ENCODE measurements around the gene PHF20. TPM values are rescaled to one million over a fixed set of nuclear protein-coding genes. Genes with fewer than 3 reads are reported as not detected.
"Not testable (repeated sequence)": the region's sequence is repeated elsewhere in the genome, so short reads cannot be mapped to it uniquely, and the experiment has no call there.

Gene PHF20
- total RNA-seq, 1 experiment from 2014 or later, result 65.8 TPM

DNA sequence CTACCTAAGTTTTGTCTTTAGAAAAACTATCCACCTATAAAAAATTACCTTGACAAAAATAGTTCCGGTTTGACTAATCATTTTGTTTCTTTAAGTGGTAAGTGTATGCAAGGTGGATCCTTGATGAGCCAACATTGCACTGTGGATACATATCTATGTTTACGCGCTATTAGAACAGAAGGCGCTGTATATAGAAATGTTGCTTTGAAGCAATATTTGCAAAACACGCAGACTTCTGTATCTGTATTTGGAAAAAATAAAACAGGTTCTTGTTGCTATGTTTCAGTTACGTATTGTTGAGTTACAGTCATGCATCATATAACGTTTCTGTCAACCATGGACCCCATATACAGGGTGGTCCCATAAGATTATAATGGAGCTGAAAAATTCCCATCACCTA, 178.3 kb downstream of the PHF20 start:
- Mint-ChIP-seq H3K27ac (no peak overlapping the region), H3K9me3 (no peaks in the 10 kb centered on the region), H3K4me1 (peaks cover 10% of the 10 kb centered on the region), H3K4me3 (no peak overlapping the region), H3K27me3 (ENCODE audit: low read depth) (no peaks in the 10 kb centered on the region), H3K36me3 (peaks cover 19% of the 10 kb centered on the region)
- TF ChIP-seq HMGA2 (CRISPR knock-in tag; IDR thresholded peaks at IDR 0.05), result no peak
- TF ChIP-seq MYBL2 (CRISPR knock-in tag; IDR thresholded peaks at IDR 0.05), result no peak
- TF ChIP-seq, protein P1, sequence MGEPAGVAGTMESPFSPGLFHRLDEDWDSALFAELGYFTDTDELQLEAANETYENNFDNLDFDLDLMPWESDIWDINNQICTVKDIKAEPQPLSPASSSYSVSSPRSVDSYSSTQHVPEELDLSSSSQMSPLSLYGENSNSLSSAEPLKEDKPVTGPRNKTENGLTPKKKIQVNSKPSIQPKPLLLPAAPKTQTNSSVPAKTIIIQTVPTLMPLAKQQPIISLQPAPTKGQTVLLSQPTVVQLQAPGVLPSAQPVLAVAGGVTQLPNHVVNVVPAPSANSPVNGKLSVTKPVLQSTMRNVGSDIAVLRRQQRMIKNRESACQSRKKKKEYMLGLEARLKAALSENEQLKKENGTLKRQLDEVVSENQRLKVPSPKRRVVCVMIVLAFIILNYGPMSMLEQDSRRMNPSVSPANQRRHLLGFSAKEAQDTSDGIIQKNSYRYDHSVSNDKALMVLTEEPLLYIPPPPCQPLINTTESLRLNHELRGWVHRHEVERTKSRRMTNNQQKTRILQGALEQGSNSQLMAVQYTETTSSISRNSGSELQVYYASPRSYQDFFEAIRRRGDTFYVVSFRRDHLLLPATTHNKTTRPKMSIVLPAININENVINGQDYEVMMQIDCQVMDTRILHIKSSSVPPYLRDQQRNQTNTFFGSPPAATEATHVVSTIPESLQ (CRISPR knock-in tag; IDR thresholded peaks at IDR 0.05), result no peak
- TF ChIP-seq, protein P2, sequence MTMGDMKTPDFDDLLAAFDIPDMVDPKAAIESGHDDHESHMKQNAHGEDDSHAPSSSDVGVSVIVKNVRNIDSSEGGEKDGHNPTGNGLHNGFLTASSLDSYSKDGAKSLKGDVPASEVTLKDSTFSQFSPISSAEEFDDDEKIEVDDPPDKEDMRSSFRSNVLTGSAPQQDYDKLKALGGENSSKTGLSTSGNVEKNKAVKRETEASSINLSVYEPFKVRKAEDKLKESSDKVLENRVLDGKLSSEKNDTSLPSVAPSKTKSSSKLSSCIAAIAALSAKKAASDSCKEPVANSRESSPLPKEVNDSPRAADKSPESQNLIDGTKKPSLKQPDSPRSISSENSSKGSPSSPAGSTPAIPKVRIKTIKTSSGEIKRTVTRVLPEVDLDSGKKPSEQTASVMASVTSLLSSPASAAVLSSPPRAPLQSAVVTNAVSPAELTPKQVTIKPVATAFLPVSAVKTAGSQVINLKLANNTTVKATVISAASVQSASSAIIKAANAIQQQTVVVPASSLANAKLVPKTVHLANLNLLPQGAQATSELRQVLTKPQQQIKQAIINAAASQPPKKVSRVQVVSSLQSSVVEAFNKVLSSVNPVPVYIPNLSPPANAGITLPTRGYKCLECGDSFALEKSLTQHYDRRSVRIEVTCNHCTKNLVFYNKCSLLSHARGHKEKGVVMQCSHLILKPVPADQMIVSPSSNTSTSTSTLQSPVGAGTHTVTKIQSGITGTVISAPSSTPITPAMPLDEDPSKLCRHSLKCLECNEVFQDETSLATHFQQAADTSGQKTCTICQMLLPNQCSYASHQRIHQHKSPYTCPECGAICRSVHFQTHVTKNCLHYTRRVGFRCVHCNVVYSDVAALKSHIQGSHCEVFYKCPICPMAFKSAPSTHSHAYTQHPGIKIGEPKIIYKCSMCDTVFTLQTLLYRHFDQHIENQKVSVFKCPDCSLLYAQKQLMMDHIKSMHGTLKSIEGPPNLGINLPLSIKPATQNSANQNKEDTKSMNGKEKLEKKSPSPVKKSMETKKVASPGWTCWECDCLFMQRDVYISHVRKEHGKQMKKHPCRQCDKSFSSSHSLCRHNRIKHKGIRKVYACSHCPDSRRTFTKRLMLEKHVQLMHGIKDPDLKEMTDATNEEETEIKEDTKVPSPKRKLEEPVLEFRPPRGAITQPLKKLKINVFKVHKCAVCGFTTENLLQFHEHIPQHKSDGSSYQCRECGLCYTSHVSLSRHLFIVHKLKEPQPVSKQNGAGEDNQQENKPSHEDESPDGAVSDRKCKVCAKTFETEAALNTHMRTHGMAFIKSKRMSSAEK (CRISPR knock-in tag; IDR thresholded peaks at IDR 0.05; ENCODE audit: borderline replicate concordance), result no peak
- no peak for TF ChIP-seq ZNF219 (CRISPR knock-in tag; IDR thresholded peaks at IDR 0.05; ENCODE audit: borderline replicate concordance)
- DNase-seq (ENCODE audit: low spot score), result no peak
- ATAC-seq, result no peak
- ChIA-PET POLR2A (no interaction called here), CTCF (no interaction called here)

DNA sequence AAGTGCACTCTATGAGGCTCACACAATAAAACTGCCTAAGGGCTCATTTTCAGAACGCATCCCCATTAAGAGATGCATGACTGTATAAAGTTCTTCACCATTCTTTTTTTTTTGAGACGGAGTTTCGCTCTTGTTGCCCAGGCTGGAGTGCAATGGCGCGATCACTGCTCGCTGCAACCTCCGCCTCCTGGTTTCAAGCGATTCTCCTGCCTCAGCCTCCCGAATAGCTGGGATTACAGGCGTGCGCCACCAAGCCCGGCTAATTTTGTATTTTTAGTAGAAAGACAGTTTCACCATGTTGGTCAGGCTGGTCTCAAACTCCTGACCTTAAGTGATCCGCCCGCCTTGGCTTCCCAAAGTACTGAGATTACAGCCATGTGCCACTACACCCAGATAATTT, 180.3 kb downstream of the PHF20 start:
- Mint-ChIP-seq H3K36me3 (peaks cover 16% of the 10 kb centered on the region), H3K4me1 (peaks cover 13% of the 10 kb centered on the region), H3K4me3 (peak overlapping the region; percentile 98; the same call in 1 of the 2 replicates)
- H3K9me3 Mint-ChIP-seq; H3K27me3 Mint-ChIP-seq (ENCODE audit: low read depth); POLR2A ChIA-PET; DNase-seq (ENCODE audit: low spot score); ATAC-seq; H3K27ac Mint-ChIP-seq: not testable (repeated sequence)
- CTCF ChIA-PET, result interaction anchor here (3.7 to 4.6 kb wide), 3 partner anchors 39 to 333 kb away, joined by 25 to 103 read pairs (median 48); no protein-coding TSS in a partner anchor

DNA sequence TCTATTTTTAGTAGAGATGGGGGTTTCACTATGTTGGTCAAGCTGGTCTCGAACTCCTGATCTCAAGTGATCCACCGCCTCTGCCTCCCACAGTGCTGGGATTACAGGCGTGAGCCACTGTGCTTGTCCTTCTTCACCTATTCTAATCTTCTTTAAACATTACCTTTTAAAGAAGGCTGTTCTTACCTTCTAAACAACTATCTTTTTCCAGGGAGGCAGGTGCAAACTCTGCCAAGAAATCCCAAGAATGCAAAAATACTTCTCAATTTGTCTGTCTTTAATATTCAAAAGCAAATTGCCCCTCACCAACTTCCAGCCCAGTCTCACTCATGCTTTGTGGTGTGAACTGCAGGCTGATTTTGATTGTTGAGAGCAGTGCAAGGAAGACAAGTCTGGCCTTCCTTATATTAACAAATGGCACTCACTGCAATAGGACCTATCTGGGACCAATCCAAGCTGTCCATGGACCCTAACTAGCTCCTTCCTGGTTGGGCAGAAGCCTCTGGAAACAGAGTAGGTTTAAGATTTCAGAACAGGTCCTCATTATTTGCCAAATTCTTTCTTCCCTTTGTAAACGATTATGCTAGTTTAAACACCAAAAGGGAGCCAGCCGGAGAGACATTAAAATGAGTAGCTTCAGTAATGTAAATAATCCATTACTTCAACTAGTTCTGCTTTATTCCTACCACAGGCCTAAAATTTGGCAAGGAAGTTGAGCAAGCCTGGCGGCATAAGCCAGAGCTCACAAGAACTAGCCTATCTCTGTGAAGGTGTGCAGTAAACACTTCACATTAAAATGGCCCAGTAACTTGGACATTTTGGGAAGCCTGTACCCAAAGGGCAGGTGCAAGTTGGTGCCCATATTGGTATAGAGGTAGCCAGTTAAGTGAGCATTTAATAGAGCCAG, 180.9 kb downstream of the PHF20 start:
- TF ChIP-seq NFATC4 (CRISPR knock-in tag; IDR thresholded peaks at IDR 0.05), result no peak
- Mint-ChIP-seq H3K4me1 (peaks cover 10% of the 10 kb centered on the region), H3K27me3 (ENCODE audit: low read depth) (no peaks in the 10 kb centered on the region), H3K36me3 (peaks cover 13% of the 10 kb centered on the region), H3K4me3 (peak overlapping the region; percentile 98), H3K9me3 (no peaks in the 10 kb centered on the region), H3K27ac (peak overlapping the region; percentile 93)
- no peak for ATAC-seq
- POLR2A ChIA-PET, result interaction anchor here (1.9 to 2.4 kb wide), 2 partner anchors 210 to 498 kb away, joined by 10 to 30 read pairs; partner anchors contain the start of genes CEP250 and RBM39
- no peak for DNase-seq (ENCODE audit: low spot score)
- CTCF ChIA-PET, result interaction anchor here (1.4 to 4.6 kb wide), 11 partner anchors 9 to 447 kb away, joined by 3 to 103 read pairs (median 14); partner anchors contain the start of gene ERGIC3

DNA sequence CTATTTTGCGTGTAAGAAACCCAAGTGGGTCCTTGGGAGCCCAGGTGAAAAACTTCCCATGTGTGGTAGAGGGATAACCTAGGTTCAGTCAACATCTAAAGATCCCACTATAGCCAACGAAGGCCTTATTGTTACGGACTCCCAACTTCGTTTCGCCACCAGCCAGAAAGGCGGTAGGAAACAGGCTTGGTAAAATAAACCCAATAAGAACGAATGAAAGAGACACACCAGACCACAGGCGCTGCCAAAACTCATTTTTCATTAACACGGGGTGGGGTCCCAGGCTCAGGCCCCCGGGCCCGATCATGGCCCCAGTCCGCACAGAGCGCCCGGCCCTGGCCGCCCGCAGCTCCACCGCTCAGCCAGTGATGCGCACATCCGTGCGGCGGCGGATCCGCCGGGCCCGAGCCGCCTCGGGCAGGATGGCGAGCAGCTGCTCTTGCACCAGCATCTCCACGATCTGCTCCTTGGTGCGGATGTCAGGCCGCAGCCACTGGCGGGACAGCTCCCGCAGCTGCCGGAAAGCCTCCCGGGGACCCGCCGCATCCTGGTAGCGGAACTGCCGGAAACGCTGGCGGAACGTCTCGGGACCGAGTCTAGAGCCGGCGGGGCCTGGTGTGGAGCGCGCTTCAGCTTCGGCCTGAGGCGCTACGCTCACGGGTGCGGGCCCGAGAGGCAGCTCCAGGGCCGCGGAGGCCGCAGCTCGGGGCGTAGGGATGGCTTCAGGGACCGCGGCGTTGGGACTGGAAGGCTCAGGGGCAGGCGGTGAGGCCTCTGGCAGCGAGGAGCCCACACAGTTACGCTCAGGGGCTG, 181.8 kb downstream of the PHF20 start:
- ChIA-PET POLR2A (interaction anchor here (0.6 to 2.4 kb wide), 20 partner anchors 14 to 1294 kb away, joined by 3 to 30 read pairs (median 4); partner anchors contain the start of genes CEP250, CNBD2, ERGIC3 and NFS1), CTCF (interaction anchor here (0.6 to 4.6 kb wide), 58 partner anchors 9 to 502 kb away, joined by 3 to 103 read pairs (median 6); partner anchors contain the start of genes CNBD2, CPNE1, ERGIC3 and RBM12)
- H3K27ac Mint-ChIP-seq, result peak overlapping the region; percentile 99
- peaks cover 10% of the 10 kb centered on the region for H3K4me1 Mint-ChIP-seq
- DNase-seq (ENCODE audit: low spot score), result peak; percentile 54
- no peaks in the 10 kb centered on the region for H3K27me3 Mint-ChIP-seq (ENCODE audit: low read depth)
- ATAC-seq, result peak; percentile 2
- no peaks in the 10 kb centered on the region for H3K9me3 Mint-ChIP-seq
- H3K36me3 Mint-ChIP-seq, result peaks cover 5% of the 10 kb centered on the region; the same call in 1 of the 2 replicates
- peak overlapping the region; percentile 98 for H3K4me3 Mint-ChIP-seq
- TF ChIP-seq SP1 (CRISPR knock-in tag; conservative IDR thresholded peaks at IDR 0.05) (no peak), GABPB1 (CRISPR knock-in tag; IDR thresholded peaks at IDR 0.05) (peak; percentile 15), RELA (CRISPR knock-in tag; IDR thresholded peaks at IDR 0.05; ENCODE audit: borderline replicate concordance) (peak; percentile 81; the same call in 1 of the 2 replicates), FOXK1 (CRISPR knock-in tag; IDR thresholded peaks at IDR 0.05) (no peak), ZNF416 (CRISPR knock-in tag; IDR thresholded peaks at IDR 0.05) (no peak)
- TF ChIP-seq, protein P3, sequence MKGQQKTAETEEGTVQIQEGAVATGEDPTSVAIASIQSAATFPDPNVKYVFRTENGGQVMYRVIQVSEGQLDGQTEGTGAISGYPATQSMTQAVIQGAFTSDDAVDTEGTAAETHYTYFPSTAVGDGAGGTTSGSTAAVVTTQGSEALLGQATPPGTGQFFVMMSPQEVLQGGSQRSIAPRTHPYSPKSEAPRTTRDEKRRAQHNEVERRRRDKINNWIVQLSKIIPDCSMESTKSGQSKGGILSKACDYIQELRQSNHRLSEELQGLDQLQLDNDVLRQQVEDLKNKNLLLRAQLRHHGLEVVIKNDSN (CRISPR knock-in tag; IDR thresholded peaks at IDR 0.05), result peak; percentile 59
- TF ChIP-seq, protein P4, sequence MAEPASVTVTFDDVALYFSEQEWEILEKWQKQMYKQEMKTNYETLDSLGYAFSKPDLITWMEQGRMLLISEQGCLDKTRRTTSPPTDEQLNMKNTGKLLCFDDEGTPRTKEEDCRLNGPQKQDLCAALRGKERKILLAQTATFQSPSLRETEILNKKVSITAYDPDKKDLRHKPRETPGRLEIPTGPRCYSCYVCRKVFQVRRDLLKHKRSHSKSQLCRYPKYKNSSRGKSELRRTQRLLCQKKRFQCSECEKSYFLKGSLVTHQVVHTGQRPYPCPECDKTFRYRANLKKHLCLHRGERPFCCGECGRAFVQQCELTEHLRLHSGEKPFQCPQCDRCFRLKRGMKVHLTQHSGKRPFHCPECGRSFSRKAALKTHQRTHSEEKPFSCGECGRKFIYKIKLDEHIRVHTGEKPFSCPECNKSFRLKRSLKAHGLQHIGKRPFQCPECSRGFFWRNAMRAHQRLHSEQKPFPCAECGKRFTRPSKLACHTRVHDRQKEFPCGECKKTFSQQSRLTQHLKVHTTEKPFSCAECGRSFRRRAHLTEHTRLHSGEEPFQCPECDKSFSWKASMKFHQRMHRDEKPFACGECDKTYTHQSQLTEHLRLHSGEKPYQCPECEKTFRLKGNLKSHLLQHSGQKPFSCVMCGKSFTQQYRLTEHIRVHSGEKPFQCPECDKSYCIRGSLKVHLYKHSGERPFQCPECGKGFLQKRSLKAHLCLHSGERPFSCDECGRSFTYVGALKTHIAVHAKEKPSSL (CRISPR knock-in tag; conservative IDR thresholded peaks at IDR 0.05), result no peak
- TF ChIP-seq, protein P5, sequence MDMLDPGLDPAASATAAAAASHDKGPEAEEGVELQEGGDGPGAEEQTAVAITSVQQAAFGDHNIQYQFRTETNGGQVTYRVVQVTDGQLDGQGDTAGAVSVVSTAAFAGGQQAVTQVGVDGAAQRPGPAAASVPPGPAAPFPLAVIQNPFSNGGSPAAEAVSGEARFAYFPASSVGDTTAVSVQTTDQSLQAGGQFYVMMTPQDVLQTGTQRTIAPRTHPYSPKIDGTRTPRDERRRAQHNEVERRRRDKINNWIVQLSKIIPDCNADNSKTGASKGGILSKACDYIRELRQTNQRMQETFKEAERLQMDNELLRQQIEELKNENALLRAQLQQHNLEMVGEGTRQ (CRISPR knock-in tag; IDR thresholded peaks at IDR 0.05), result no peak
